H1 (cell line): ENCODE measurements around the gene UGT1A10. TPM values are rescaled to one million over a fixed set of nuclear protein-coding genes. Genes with fewer than 3 reads are reported as not detected.

ENCODE experiments used
- CTCF ChIA-PET: fragments of 300-600 bp; sonication (Branson Sonifier 250); formaldehyde crosslinking; loops from one replicate; lab custom pipeline; 2021; ENCODE audit not compliant: partially characterized antibody; lab: Charles Lee
- POLR2A ChIA-PET: fragments of 300-600 bp; sonication (Branson Sonifier 250); formaldehyde crosslinking; loops from one replicate; lab custom pipeline; 2021; ENCODE audit warnings: inconsistent platforms; ENCODE audit not compliant: partially characterized antibody; lab: Charles Lee
- DNase-seq, 2 experiments: peaks; one replicate each; pipeline versions ENCODE4 v3.0.0 to v3.0.0-alpha.2; 2010 to 2022; ENCODE audit warnings: low spot score in 2 of 2, low read depth in 1 of 2, mixed read lengths in 1 of 2
- FAIRE-seq: peaks from 2 replicates; lab custom pipeline; 2011; peaks lifted over from hg19 to GRCh38; lab: Jason Lieb, UNC
- H2AFZ ChIP-seq: 2 replicates; pipeline ENCODE4 v1.8.1; 2012; ENCODE audit warnings: low read length, inconsistent platforms
- H2AK5ac ChIP-seq: 2 replicates; pipeline ENCODE4 v1.6.1; 2013; ENCODE audit warnings: low read depth, low read length
- H2BK120ac ChIP-seq: replicated peaks from 2 replicates; pipeline ENCODE3; 2013; ENCODE audit warnings: low read depth, low read length, inconsistent platforms
- H2BK12ac ChIP-seq: 2 replicates; pipeline ENCODE4 v1.6.1; 2013; ENCODE audit warnings: low read depth, low read length
- H2BK15ac ChIP-seq: 2 replicates; pipeline ENCODE4 v1.6.1; 2013; ENCODE audit warnings: low read length
- H2BK20ac ChIP-seq: 2 replicates; pipeline ENCODE4 v1.6.1; 2013; ENCODE audit warnings: low read length
- H2BK5ac ChIP-seq: 2 replicates; pipeline ENCODE4 v1.6.1; 2013; ENCODE audit warnings: low read depth, low read length
- H3K14ac ChIP-seq: 2 replicates; pipeline ENCODE4 v1.6.1; 2013; ENCODE audit warnings: inconsistent platforms; ENCODE audit not compliant: insufficient read length
- H3K18ac ChIP-seq: 2 replicates; pipeline ENCODE4 v1.6.1; 2013; ENCODE audit warnings: low read length; ENCODE audit errors: extremely low read depth
- H3K23ac ChIP-seq: 2 replicates; pipeline ENCODE4 v1.6.1; 2013; ENCODE audit warnings: inconsistent platforms; ENCODE audit not compliant: insufficient read length
- H3K23me2 ChIP-seq: 2 replicates; pipeline ENCODE4 v1.6.1; 2013; ENCODE audit warnings: low read depth, low read length
- H3K27ac ChIP-seq: 2 replicates; pipeline ENCODE4 v1.6.1; 2011; ENCODE audit warnings: low read depth, low read length, inconsistent platforms
- H3K27me3 ChIP-seq, 4 experiments: replicated peaks in 1 of 4; 1 replicate in 1 of 4; 2 replicates in 3 of 4; pipeline versions ENCODE4 v1.6.1 to v1.8.1; 2011 to 2013; ENCODE audit warnings: low read length in 3 of 4, mild to moderate bottlenecking in 3 of 4, inconsistent platforms in 2 of 4, mixed read lengths in 2 of 4, moderate library complexity in 1 of 4; ENCODE audit not compliant: control insufficient read depth in 3 of 4, insufficient read depth in 3 of 4; ENCODE audit errors: extremely low read depth in 1 of 4
- H3K36me3 ChIP-seq, 4 experiments: 2 replicates each; pipeline versions ENCODE4 v1.6.1 to v1.8.1; 2011 to 2013; ENCODE audit warnings: mild to moderate bottlenecking in 4 of 4, low read length in 3 of 4, moderate library complexity in 2 of 4, control low read depth in 1 of 4, inconsistent platforms in 1 of 4; ENCODE audit not compliant: insufficient read depth in 4 of 4, control insufficient read depth in 2 of 4
- H3K4ac ChIP-seq: replicated peaks from 2 replicates; pipeline ENCODE3; 2013; ENCODE audit warnings: low read length, low read depth, mixed read lengths, inconsistent platforms; ENCODE audit not compliant: insufficient read length
- H3K4me1 ChIP-seq, 4 experiments: replicated peaks in 1 of 4; 1 replicate in 1 of 4; 2 replicates in 3 of 4; pipeline versions ENCODE4 v1.6.1 to v1.8.1; 2011 to 2013; ENCODE audit warnings: low read length in 3 of 4, inconsistent platforms in 2 of 4, mixed read lengths in 1 of 4; ENCODE audit not compliant: insufficient read depth in 4 of 4, control insufficient read depth in 3 of 4
- H3K4me2 ChIP-seq, 2 experiments: 2 replicates each; pipeline versions ENCODE4 v1.6.1 to v1.8.1; 2011 to 2013; ENCODE audit warnings: low read depth in 2 of 2, low read length in 2 of 2, control low read depth in 1 of 2, inconsistent platforms in 1 of 2, mild to moderate bottlenecking in 1 of 2; ENCODE audit not compliant: insufficient read depth in 1 of 2
- H3K4me3 ChIP-seq, 4 experiments: fragments of 200-600, 300-600 bp in 1 of 4; sonication (generic), shearing (Covaris generic), sonication (Bioruptor Twin) in 1 of 4; 2 replicates each; pipeline versions ENCODE4 v1.5.1 to v1.8.1; 2011 to 2016; ENCODE audit warnings: low read length in 4 of 4, low read depth in 3 of 4, control low read depth in 2 of 4, inconsistent platforms in 2 of 4, mild to moderate bottlenecking in 2 of 4, mixed read lengths in 1 of 4, moderate library complexity in 1 of 4; ENCODE audit not compliant: insufficient read depth in 2 of 4; ENCODE audit errors: extremely low read depth in 1 of 4
- H3K56ac ChIP-seq: replicated peaks from 2 replicates; pipeline ENCODE3; 2013; ENCODE audit warnings: low read depth, mild to moderate bottlenecking, mixed read lengths, low read length, inconsistent platforms; ENCODE audit not compliant: insufficient read length
- H3K79me1 ChIP-seq: 2 replicates; pipeline ENCODE4 v1.6.1; 2013; ENCODE audit warnings: low read depth, low read length, control low read depth
- H3K79me2 ChIP-seq, 2 experiments: 2 replicates each; pipeline versions ENCODE4 v1.6.1 to v1.8.1; 2012 to 2013; ENCODE audit warnings: low read length in 2 of 2, mild to moderate bottlenecking in 2 of 2, inconsistent platforms in 1 of 2; ENCODE audit not compliant: insufficient read depth in 2 of 2, control insufficient read depth in 1 of 2
- H3K9ac ChIP-seq, 4 experiments: replicated peaks in 1 of 4; 1 replicate in 1 of 4; 2 replicates in 3 of 4; pipeline versions ENCODE4 v1.6.1 to v1.8.1; 2011 to 2013; ENCODE audit warnings: low read depth in 3 of 4, low read length in 3 of 4, control low read depth in 2 of 4, mild to moderate bottlenecking in 2 of 4, moderate library complexity in 2 of 4, inconsistent platforms in 1 of 4; ENCODE audit errors: extremely low read depth in 1 of 4
- H3K9me3 ChIP-seq, 2 experiments: 2 replicates each; pipeline versions ENCODE4 v1.6.1 to v1.8.1; 2012 to 2013; ENCODE audit warnings: mild to moderate bottlenecking in 2 of 2, moderate library complexity in 2 of 2, control low read depth in 1 of 2, inconsistent platforms in 1 of 2, low read depth in 1 of 2, low read length in 1 of 2, mixed read lengths in 1 of 2; ENCODE audit not compliant: insufficient read depth in 2 of 2
- H4K20me1 ChIP-seq, 2 experiments: replicated peaks in 1 of 2; 2 replicates each; pipeline versions ENCODE3 to v1.8.1; 2011 to 2013; ENCODE audit warnings: inconsistent platforms in 2 of 2, low read length in 2 of 2, mild to moderate bottlenecking in 1 of 2; ENCODE audit not compliant: insufficient read depth in 2 of 2, control insufficient read depth in 1 of 2
- H4K5ac ChIP-seq: 2 replicates; pipeline ENCODE4 v1.6.1; 2013; ENCODE audit warnings: low read length, low read depth, mixed read lengths, inconsistent platforms; ENCODE audit not compliant: insufficient read length
- H4K8ac ChIP-seq: 2 replicates; pipeline ENCODE4 v1.8.0; 2013; ENCODE audit warnings: mild to moderate bottlenecking, moderate library complexity, low read length, inconsistent platforms; ENCODE audit not compliant: insufficient read depth; ENCODE audit errors: extremely low read depth
- H4K91ac ChIP-seq: replicated peaks from 2 replicates; pipeline ENCODE3; 2013; ENCODE audit warnings: low read length, mixed read lengths, inconsistent platforms; ENCODE audit not compliant: insufficient read length
- ASH2L ChIP-seq: fragments of 200-600, 300-600 bp; sonication (generic); IDR thresholded peaks from one replicate; pipeline ENCODE4 v1.7.1; 2017; ENCODE audit warnings: low read length
- CHD1 ChIP-seq: IDR thresholded peaks from 2 replicates; pipeline ENCODE4 v1.6.1; 2012; ENCODE audit warnings: low read depth, low read length, improper control_type of control experiment
- GABPA ChIP-seq: IDR thresholded peaks from 2 replicates; pipeline ENCODE4 v1.6.1; 2011; ENCODE audit warnings: mild to moderate bottlenecking, low read length, moderate library complexity, borderline replicate concordance; ENCODE audit not compliant: insufficient read depth
- KDM1A ChIP-seq: fragments of 200-600, 300-600 bp; sonication (generic); IDR thresholded peaks from 2 replicates; pipeline ENCODE4 v1.7.1; 2016; ENCODE audit warnings: mild to moderate bottlenecking, low read length, borderline replicate concordance
- MAFK ChIP-seq: IDR thresholded peaks from 2 replicates; pipeline ENCODE4 v1.6.1; 2012; ENCODE audit warnings: low read depth, mild to moderate bottlenecking, improper control_type of control experiment, low read length
- RBBP5 ChIP-seq: IDR thresholded peaks from 2 replicates; pipeline ENCODE4 v1.7.1; 2012; ENCODE audit warnings: low read depth, mild to moderate bottlenecking, inconsistent platforms, low read length, moderate library complexity, borderline replicate concordance
- RXRA ChIP-seq: IDR thresholded peaks from 2 replicates; pipeline ENCODE4 v1.6.1; 2011; ENCODE audit warnings: low read depth, mild to moderate bottlenecking, low read length, moderate library complexity; ENCODE audit not compliant: insufficient read depth
- SIN3A ChIP-seq, 2 experiments: IDR thresholded peaks in 1 of 2; conservative IDR thresholded peaks in 1 of 2; 2 replicates each; pipeline ENCODE4 v1.6.1; 2011 to 2012; ENCODE audit warnings: low read length in 2 of 2, improper control_type of control experiment in 1 of 2, low read depth in 1 of 2, mild to moderate bottlenecking in 1 of 2
- SIRT6 ChIP-seq: IDR thresholded peaks from one replicate; pipeline ENCODE4 v1.7.1; 2012; ENCODE audit warnings: low read length, inconsistent platforms
- SUZ12 ChIP-seq: fragments of 200-600 bp; sonication (generic); IDR thresholded peaks from 2 replicates; pipeline ENCODE4 v1.6.1; 2012; ENCODE audit warnings: mild to moderate bottlenecking, inconsistent platforms, low read length, moderate library complexity, mixed read lengths
- TAF1 ChIP-seq: IDR thresholded peaks from 2 replicates; pipeline ENCODE4 v1.6.1; 2011; ENCODE audit warnings: mild to moderate bottlenecking, low read depth, low read length
- TEAD4 ChIP-seq: IDR thresholded peaks from 2 replicates; pipeline ENCODE4 v1.6.1; 2012; ENCODE audit warnings: low read depth, low read length, inconsistent platforms, mixed read lengths
- WGBS, 2 experiments: shearing (Covaris generic) in 1 of 2; methylation state at CpG; one replicate each; pipeline versions ENCODE4 v1.1.6 to v1.1.7; 2013 to 2015; ENCODE audit warnings: low lambda C conversion rate in 2 of 2, mixed read lengths in 2 of 2, inconsistent platforms in 1 of 2, low coverage in 1 of 2, missing lambda C conversion rate in 1 of 2; ENCODE audit not compliant: insufficient replicate concordance in 2 of 2, insufficient coverage in 1 of 2, insufficient read length in 1 of 2; ENCODE audit errors: extremely low coverage in 1 of 2, missing lambda C conversion rate in 1 of 2; 5-methylcytosine and 5-hydroxymethylcytosine counted together
- polyA plus RNA-seq, 7 experiments: library from polyadenylated mRNA; depleted of rRNA in 3 of 7; stranded (reverse) in 5 of 7; unstranded in 2 of 7; fragments of >200 nt in 5 of 7; fragments of 200-250 nt in 2 of 7; gene quantifications; 1 replicate in 5 of 7; 2 replicates in 1 of 7; 4 replicates in 1 of 7; pipeline versions ENCODE4 v1.2.1 to v1.2.3, GENCODE V29; 2011 to 2013; ENCODE audit warnings: missing spikeins in 2 of 7, mixed read lengths in 2 of 7
- total RNA-seq: library from RNA; stranded (reverse); fragmentation: NEBNext Ultra II Directional; extraction: Animal tissue kit (Norgen Biotek cat#: 25700); gene quantifications from 2 replicates; pipeline ENCODE4 v1.2.1, GENCODE V29; 2021

UGT1A10 gene
- total and polyA plus RNA-seq, 2 of the 8 experiments (the other 6 are each of a cell fraction or from before 2014, with no cell fraction given), result not detected

DNA sequence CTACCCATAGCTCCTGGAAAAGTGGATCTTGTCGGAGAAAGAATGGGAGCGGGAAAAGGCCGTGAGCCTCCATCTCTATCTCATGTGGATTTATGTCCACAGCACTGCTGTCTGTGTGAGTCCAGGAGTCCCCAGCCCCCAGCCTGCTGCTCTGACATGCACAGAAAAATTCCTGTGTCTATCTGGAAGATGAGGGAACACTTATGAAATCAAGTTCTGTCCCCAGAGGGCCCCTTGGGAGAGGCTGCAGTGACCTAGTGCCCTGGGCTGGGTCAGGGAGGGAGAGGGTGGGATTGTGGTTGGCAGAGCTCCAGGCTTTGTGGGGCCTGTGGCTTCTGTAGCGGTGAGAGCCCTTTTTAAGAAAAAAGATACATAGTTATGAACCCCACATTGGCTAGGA, 180.5 kb downstream of the UGT1A10 start:
- Histone ChIP-seq H3K79me1 (no peaks in the 10 kb centered on the region), H3K14ac (no peak overlapping the region), H3K4me2 (no peak overlapping the region), H2BK12ac (no peak overlapping the region), H3K4me1 (no peaks in the 10 kb centered on the region), H4K5ac (no peak overlapping the region), H3K27ac (no peak overlapping the region), H3K4me3 (no peak overlapping the region), H3K23ac (no peak overlapping the region), H3K27me3 (no peaks in the 10 kb centered on the region), H3K56ac (no peak overlapping the region)
- DNase-seq, result no peak
- POLR2A ChIA-PET, result no interaction called here
- TF ChIP-seq KDM1A, result no peak
- no peak for TF ChIP-seq TAF1
- TF ChIP-seq MAFK, result no peak
- no peak for TF ChIP-seq SIRT6
- TF ChIP-seq SUZ12, result no peak
- TF ChIP-seq RBBP5, result no peak
- TF ChIP-seq SIN3A (conservative IDR thresholded peaks at IDR 0.05 in 1 of 2, IDR thresholded peaks at IDR 0.05 in 1 of 2; ENCODE audit: low read depth in 1 of 2, low read length in 2 of 2), result no peak
- no peak for TF ChIP-seq TEAD4
- TF ChIP-seq CHD1, result no peak
- no peak for TF ChIP-seq ASH2L
- TF ChIP-seq RXRA, result no peak
- TF ChIP-seq GABPA, result no peak
- TF ChIP-seq, all 59 proteins: peak for 0
- no peak overlapping the region for H2AFZ ChIP-seq
- H4K8ac ChIP-seq, result no peak overlapping the region
- no peaks in the 10 kb centered on the region for H3K36me3 ChIP-seq
- H2BK5ac ChIP-seq, result no peak overlapping the region
- CTCF ChIA-PET, result interaction anchor here (2.6 kb wide), 1 partner anchor 15 kb away, joined by 11 read pairs; no protein-coding TSS in a partner anchor
- no peak for FAIRE-seq
- no peak overlapping the region for H4K91ac ChIP-seq
- H4K20me1 ChIP-seq, result no peaks in the 10 kb centered on the region
- no peaks in the 10 kb centered on the region for H3K79me2 ChIP-seq
- no peak overlapping the region for H3K4ac ChIP-seq
- no peak overlapping the region for H3K18ac ChIP-seq
- H2BK15ac ChIP-seq, result no peak overlapping the region
- H2AK5ac ChIP-seq, result no peak overlapping the region
- H2BK120ac ChIP-seq, result no peak overlapping the region
- no peaks in the 10 kb centered on the region for H3K9me3 ChIP-seq
- H3K9ac ChIP-seq, result no peak overlapping the region
- H3K23me2 ChIP-seq, result no peaks in the 10 kb centered on the region
- no peak overlapping the region for H2BK20ac ChIP-seq
- WGBS, 2 experiments, result 91% methylated on average over 4 of the region's 4 CpGs; no CpG with 5 or more reads in 1 of the 2 experiments
